SU-DHL-6 (cell line): ENCODE measurements around the gene ABCF2.

ENCODE experiments used
- H2AFZ ChIP-seq: fragments of 200-600 bp; sonication (generic); 2 replicates; pipeline ENCODE4 v1.6.1; 2014; ENCODE audit warnings: low read depth, mild to moderate bottlenecking, moderate library complexity, mixed read lengths, antibody characterized with exemption, low read length; ENCODE audit not compliant: severe bottlenecking
- H3F3A ChIP-seq: fragments of 200-600 bp; shearing (Covaris generic); 2 replicates; pipeline ENCODE4 v1.6.0; 2016; ENCODE audit warnings: antibody characterized with exemption, mild to moderate bottlenecking; ENCODE audit not compliant: insufficient read depth
- H3K27ac ChIP-seq: fragments of 200-600 bp; sonication (generic); 2 replicates; pipeline ENCODE4 v1.5.1; 2016; ENCODE audit warnings: low read depth, mild to moderate bottlenecking, low read length, moderate library complexity, mixed read lengths
- H3K27me3 ChIP-seq: fragments of 200-600 bp; sonication (generic), shearing (Covaris generic); 2 replicates; pipeline ENCODE4 v1.6.0; 2014; ENCODE audit warnings: mild to moderate bottlenecking, low read length
- H3K36me3 ChIP-seq: fragments of 200-600 bp; sonication (generic); 2 replicates; pipeline ENCODE4 v1.6.1; 2014; ENCODE audit warnings: mild to moderate bottlenecking, low read length, mixed read lengths
- H3K4me2 ChIP-seq: fragments of 300-600, 200-600 bp; shearing (Covaris generic), sonication (generic); 2 replicates; pipeline ENCODE4 v1.6.0; 2014; ENCODE audit warnings: low read length, low read depth, mild to moderate bottlenecking; ENCODE audit not compliant: poor library complexity, severe bottlenecking
- H3K4me3 ChIP-seq: fragments of 200-600 bp; sonication (generic); 2 replicates; pipeline ENCODE4 v1.5.1; 2014; ENCODE audit warnings: antibody characterized with exemption, low read length, mild to moderate bottlenecking, mixed read lengths; ENCODE audit not compliant: insufficient read depth, poor library complexity, severe bottlenecking
- H3K79me2 ChIP-seq: fragments of 200-600 bp; sonication (generic); 2 replicates; pipeline ENCODE4 v1.6.1; 2014; ENCODE audit warnings: mild to moderate bottlenecking, low read length, moderate library complexity; ENCODE audit not compliant: insufficient read depth
- H3K9ac ChIP-seq: fragments of 200-600 bp; sonication (generic); 2 replicates; pipeline ENCODE4 v1.7.0; 2014; ENCODE audit warnings: mild to moderate bottlenecking, low read length
- H3K9me2 ChIP-seq: fragments of 200-600 bp; sonication (generic); replicated peaks from 2 replicates; pipeline ENCODE4 v1.6.1; 2014; ENCODE audit warnings: low read length; ENCODE audit not compliant: insufficient read depth
- H3K9me3 ChIP-seq: fragments of 200-600 bp; sonication (generic); 2 replicates; pipeline ENCODE4 v1.6.1; 2014; ENCODE audit warnings: low read length, mixed read lengths; ENCODE audit not compliant: insufficient read depth
- H4K20me1 ChIP-seq: fragments of 200-600 bp; sonication (generic); 2 replicates; pipeline ENCODE4 v1.6.1; 2014; ENCODE audit warnings: low read depth, mild to moderate bottlenecking, antibody characterized with exemption, low read length, moderate library complexity, mixed read lengths
- CTCF ChIP-seq: fragments of 200-600 bp; sonication (generic); IDR thresholded peaks from one replicate; pipeline ENCODE4 v1.5.1; 2017; ENCODE audit warnings: antibody characterized with exemption, mild to moderate bottlenecking, low read length, moderate library complexity; ENCODE audit not compliant: insufficient read depth, poor library complexity, severe bottlenecking
- EZH2phosphoT487 ChIP-seq: fragments of 200-600 bp; sonication (generic), shearing (Covaris generic); conservative IDR thresholded peaks from 2 replicates; pipeline ENCODE4 v1.6.1; 2018; ENCODE audit warnings: mild to moderate bottlenecking, antibody characterized with exemption, low read length, moderate library complexity, mixed read lengths

ABCF2 gene

GRCh38 chr7:151204383-151205032 is 22.5 kb downstream of the ABCF2 start:
- no peaks in the 10 kb centered on the region for H3K36me3 ChIP-seq
- H2AFZ ChIP-seq: no peak overlapping the region
- no peaks in the 10 kb centered on the region for H3K9me3 ChIP-seq
- H4K20me1 ChIP-seq: no peaks in the 10 kb centered on the region
- TF ChIP-seq EZH2phosphoT487 (no peak), CTCF (no peak)
- no peaks in the 10 kb centered on the region for H3K27me3 ChIP-seq
- H3K27ac ChIP-seq: no peak overlapping the region
- no peaks in the 10 kb centered on the region for H3K79me2 ChIP-seq
- no peak overlapping the region for H3K4me3 ChIP-seq
- H3K4me2 ChIP-seq: no peak overlapping the region
- H3K9ac ChIP-seq: no peak overlapping the region
- no peaks in the 10 kb centered on the region for H3K9me2 ChIP-seq
- no peaks in the 10 kb centered on the region for H3F3A ChIP-seq

- Histone ChIP-seq H3K79me2 (no peaks in the 10 kb centered on the region), H3K27me3 (no peaks in the 10 kb centered on the region), H3K9ac (no peak overlapping the region), H3K27ac (no peak overlapping the region), H3K4me2 (no peak overlapping the region), H3K9me3 (no peaks in the 10 kb centered on the region), H3K9me2 (no peaks in the 10 kb centered on the region), H3K4me3 (no peak overlapping the region), H2AFZ (no peak overlapping the region), H4K20me1 (no peaks in the 10 kb centered on the region), H3K36me3 (no peaks in the 10 kb centered on the region), H3F3A (no peaks in the 10 kb centered on the region)
- TF ChIP-seq CTCF (no peak), EZH2phosphoT487 (no peak)
These were observed 24.2 kb downstream of the ABCF2 start for GRCh38 chr7:151202836-151203235.

GRCh38 chr7:151201751-151202150 is 25.3 kb downstream of the ABCF2 start:
- Histone ChIP-seq H3K36me3 (no peaks in the 10 kb centered on the region), H3K4me3 (no peak overlapping the region), H3K4me2 (no peak overlapping the region), H3K27ac (no peak overlapping the region), H3K9ac (no peak overlapping the region), H3K9me3 (no peaks in the 10 kb centered on the region), H3K9me2 (no peaks in the 10 kb centered on the region), H3K27me3 (no peaks in the 10 kb centered on the region), H2AFZ (no peak overlapping the region), H4K20me1 (no peaks in the 10 kb centered on the region), H3K79me2 (no peaks in the 10 kb centered on the region), H3F3A (no peaks in the 10 kb centered on the region)
- no peak for TF ChIP-seq EZH2phosphoT487
- no peak for TF ChIP-seq CTCF
